ENCODE measurements around the gene SCIN.

Gene SCIN

DNA sequence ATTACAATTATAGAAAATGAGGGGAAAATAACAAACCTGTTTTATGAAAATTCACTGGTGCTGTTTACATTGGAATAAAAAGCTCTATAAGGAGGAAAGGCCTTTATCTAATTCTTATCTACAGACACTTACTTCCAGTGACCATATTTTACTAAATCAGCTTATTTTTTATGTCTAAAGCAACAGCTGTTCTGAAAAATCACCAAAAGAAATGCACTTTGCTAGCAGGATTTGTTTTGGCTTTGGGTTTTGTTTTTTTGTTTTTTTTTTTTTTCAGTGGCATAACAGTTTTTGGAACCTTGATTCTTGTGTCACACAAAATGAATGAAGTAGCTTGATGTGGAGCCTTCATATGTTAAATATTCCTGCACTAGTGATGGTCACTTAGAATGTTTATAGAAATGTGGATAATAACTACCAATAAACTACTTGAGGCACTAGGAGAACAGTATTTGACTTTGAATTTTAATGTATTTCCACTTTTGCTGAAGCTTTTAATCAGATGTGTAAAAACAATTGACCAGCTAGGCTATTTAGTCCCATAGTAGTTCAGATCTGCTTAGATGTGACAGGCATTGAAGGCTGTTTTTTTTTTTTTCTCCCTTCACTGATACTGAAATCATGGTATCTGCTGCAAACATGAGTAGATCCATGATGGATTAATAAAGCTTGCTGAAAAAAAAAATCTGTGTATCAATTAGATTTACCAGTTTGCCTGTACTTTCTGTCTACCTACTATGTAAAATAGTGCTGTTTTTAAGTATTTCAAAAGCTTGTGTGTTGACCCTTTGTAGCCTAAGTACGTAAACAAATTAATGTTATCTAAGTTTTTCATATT is 119.7 kb downstream of the SCIN start:
- TF ChIP-seq POLR2AphosphoS5 (IDR thresholded peaks at IDR 0.05; ENCODE audit: low read depth, low read length) = no peak
- no peak for TF ChIP-seq FOXP2 (optimal IDR thresholded peaks at IDR 0.05; ENCODE audit: borderline replicate concordance, extremely low read depth, extremely low read length, insufficient read depth)
- TF ChIP-seq REST (IDR thresholded peaks at IDR 0.05; ENCODE audit: insufficient read depth in 1 of 2, low read depth in 2 of 2, low read length in 2 of 2) = no peak
- TF ChIP-seq SIN3A (IDR thresholded peaks at IDR 0.05; ENCODE audit: borderline replicate concordance, insufficient read depth, low read length) = no peak
- TF ChIP-seq TAF1 (IDR thresholded peaks at IDR 0.05; ENCODE audit: borderline replicate concordance, insufficient read depth, low read length) = no peak

DNA sequence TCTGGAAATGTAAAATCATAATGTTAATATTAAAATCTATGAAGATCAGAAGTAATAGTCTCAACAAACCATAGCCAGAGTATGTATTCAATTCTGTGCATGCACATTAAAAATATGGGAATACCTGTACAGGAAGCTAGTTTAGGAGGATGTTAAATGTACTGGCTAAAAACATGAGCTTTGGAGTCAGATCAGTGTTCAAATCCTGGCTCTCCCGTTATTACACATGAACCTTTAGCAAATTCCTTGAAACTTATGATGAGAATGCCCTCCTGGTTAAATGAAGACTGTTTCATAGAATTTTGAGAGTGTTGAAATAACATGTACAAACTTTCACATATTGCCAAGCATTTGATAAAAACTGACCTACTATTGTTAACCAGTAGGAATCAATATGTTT is 121.5 kb downstream of the SCIN start:
- no peak for TF ChIP-seq REST (IDR thresholded peaks at IDR 0.05; ENCODE audit: insufficient read depth in 1 of 2, low read depth in 2 of 2, low read length in 2 of 2)

DNA sequence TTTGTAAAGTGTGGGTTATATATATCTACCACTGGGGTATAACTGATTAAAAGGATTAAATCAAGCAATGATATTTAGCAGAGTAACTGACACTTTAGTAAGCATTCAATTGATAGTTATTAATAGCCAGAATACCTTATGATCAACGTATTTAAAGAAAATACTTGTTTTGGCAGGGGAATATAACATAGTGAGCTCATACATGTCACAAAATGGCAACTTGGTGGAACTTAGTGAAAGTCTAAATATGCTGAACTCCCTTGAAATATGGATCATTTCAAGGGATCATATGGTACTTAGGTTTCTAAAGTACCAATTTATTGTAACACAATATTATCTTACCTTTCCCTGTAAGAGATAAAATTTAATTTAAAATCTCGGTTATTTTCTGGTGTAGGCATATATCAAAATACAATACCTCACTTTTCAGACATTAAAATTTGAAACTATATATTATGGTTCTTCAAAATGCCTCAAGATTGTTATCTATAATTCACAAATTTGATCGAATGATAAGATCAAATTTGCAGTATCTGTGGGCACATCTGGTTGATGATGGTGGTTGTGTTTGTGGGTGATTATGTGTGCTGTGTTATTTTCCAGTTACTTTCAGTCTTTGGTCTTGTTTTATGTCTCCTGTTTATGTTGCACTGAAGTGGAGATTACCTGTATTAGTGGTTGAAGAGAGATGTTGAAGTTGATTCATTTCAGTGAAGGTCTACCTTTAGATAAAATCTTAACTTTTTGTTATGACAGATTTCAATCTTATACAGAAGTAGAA is 122.1 kb downstream of the SCIN start:
- TF ChIP-seq REST (IDR thresholded peaks at IDR 0.05; ENCODE audit: insufficient read depth in 1 of 2, low read depth in 2 of 2, low read length in 2 of 2) = no peak
- no peak for TF ChIP-seq SIN3A (IDR thresholded peaks at IDR 0.05; ENCODE audit: borderline replicate concordance, insufficient read depth, low read length)
- no peak for TF ChIP-seq TAF1 (IDR thresholded peaks at IDR 0.05; ENCODE audit: borderline replicate concordance, insufficient read depth, low read length)
- no peak for TF ChIP-seq POLR2AphosphoS5 (IDR thresholded peaks at IDR 0.05; ENCODE audit: low read depth, low read length)
- no peak for TF ChIP-seq FOXP2 (optimal IDR thresholded peaks at IDR 0.05; ENCODE audit: borderline replicate concordance, extremely low read depth, extremely low read length, insufficient read depth)

DNA sequence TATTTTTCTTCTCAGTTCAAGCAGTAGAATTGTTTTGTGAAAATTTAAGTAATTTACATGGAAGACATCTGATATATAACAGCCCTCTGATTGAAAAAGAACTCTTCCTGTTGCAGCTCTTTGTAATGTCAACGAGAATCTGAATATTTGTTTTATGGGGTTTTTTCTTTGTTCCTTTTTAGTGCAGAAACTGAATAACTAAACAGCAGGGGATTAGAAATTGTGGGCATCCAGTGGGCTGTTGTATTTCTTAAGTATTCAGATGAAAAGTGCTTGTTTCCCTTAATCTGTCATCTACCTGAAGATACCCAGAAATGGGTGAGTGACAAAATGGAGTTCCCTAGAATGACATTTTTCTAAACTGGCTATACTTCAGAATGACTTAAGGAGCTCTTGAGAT is 124.3 kb downstream of the SCIN start:
- TF ChIP-seq FOXP2 (optimal IDR thresholded peaks at IDR 0.05; ENCODE audit: borderline replicate concordance, extremely low read depth, extremely low read length, insufficient read depth) (no peak), SIN3A (IDR thresholded peaks at IDR 0.05; ENCODE audit: borderline replicate concordance, insufficient read depth, low read length) (no peak), POLR2AphosphoS5 (IDR thresholded peaks at IDR 0.05; ENCODE audit: low read depth, low read length) (no peak), TAF1 (IDR thresholded peaks at IDR 0.05; ENCODE audit: borderline replicate concordance, insufficient read depth, low read length) (no peak), REST (IDR thresholded peaks at IDR 0.05; ENCODE audit: insufficient read depth in 1 of 2, low read depth in 2 of 2, low read length in 2 of 2) (no peak)
